ENCODE data around the gene SH3D19. TPM values are rescaled to one million over a fixed set of nuclear protein-coding genes. Genes with fewer than 3 reads are reported as not detected.

SH3D19 gene
- total and polyA plus RNA-seq, 2 of the 4 experiments (the other 2 are of a cell fraction), result 14.4 to 27.2 TPM

DNA sequence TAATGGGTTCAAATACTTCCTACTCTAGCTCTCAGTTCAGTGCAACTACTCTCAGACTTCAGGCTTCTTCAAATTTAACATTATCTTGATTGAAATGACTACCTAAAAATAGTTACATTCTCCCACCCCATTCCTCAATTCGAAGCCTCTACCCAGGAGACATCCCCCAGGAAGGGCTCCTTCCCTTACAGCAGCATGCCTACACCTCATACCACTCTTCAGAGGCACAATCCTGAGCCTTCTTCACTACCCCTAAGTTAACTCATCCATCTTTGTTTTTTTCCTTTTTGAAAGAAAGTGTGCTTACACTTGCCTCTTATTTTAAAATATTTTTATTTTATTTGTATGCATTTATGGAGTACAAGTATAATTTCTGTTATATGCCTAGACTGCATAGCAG is 65.7 kb downstream of the SH3D19 start:
- H2AK5ac ChIP-seq (ENCODE audit: low read depth, low read length), result no peak overlapping the region
- H3K4me2 ChIP-seq (ENCODE audit: low read depth, low read length), result no peak overlapping the region
- dilution Hi-C loops (cut with HindIII; ENCODE audit: low sequenced_read_pairs, unreplicated experiment), result no loop called here
- H3K14ac ChIP-seq (replicated peaks; ENCODE audit: low read depth, low read length), result no peak overlapping the region
- no peak overlapping the region for H2BK20ac ChIP-seq (ENCODE audit: low read depth, low read length)
- no peaks in the 10 kb centered on the region for H3K9me3 ChIP-seq (ENCODE audit: control insufficient read depth, insufficient read depth, low read length)
- no peak overlapping the region for H3K56ac ChIP-seq (ENCODE audit: extremely low read depth, insufficient read depth, low read length)
- H4K8ac ChIP-seq (ENCODE audit: low read depth in 2 of 2, low read length in 2 of 2), result no peak overlapping the region
- CTCF ChIA-PET, result no interaction called here
- no peaks in the 10 kb centered on the region for H3K36me3 ChIP-seq (ENCODE audit: control insufficient read depth, insufficient read depth, low read length)
- no peak overlapping the region for H4K91ac ChIP-seq (ENCODE audit: insufficient read depth, low read depth, low read length)
- no peak overlapping the region for H3K23ac ChIP-seq (ENCODE audit: low read depth, low read length)
- intact Hi-C loops (cut with micrococcal nuclease), result no loop called here
- no peak overlapping the region for H4K5ac ChIP-seq (ENCODE audit: low read depth, low read length)
- H2BK5ac ChIP-seq (ENCODE audit: low read depth, low read length, poor library complexity, severe bottlenecking), result no peak overlapping the region
- no peak overlapping the region for H2AFZ ChIP-seq (replicated peaks; ENCODE audit: low read length, poor library complexity)
- no peak overlapping the region for H3K18ac ChIP-seq (ENCODE audit: low read depth, low read length)
- POLR2A ChIA-PET (ENCODE audit: unreplicated experiment), result no interaction called here
- H2BK15ac ChIP-seq (ENCODE audit: low read depth, low read length), result no peak overlapping the region
- H2BK120ac ChIP-seq (ENCODE audit: low read depth, low read length), result no peak overlapping the region
- ATAC-seq (ENCODE audit: low read depth) (no peak), DNase-seq (no peak)
- in situ Hi-C loops (cut with MboI; ENCODE audit: low sequenced_read_pairs), result no loop called here
- no TSS peak for BruUV-seq (replicated peaks)
- H3K9ac ChIP-seq (ENCODE audit: low read depth, low read length), result no peak overlapping the region
- H3K4me3 ChIP-seq (ENCODE audit: insufficient read depth, low read depth, low read length), result no peak overlapping the region
- TF ChIP-seq MAZ (IDR thresholded peaks at IDR 0.05; ENCODE audit: borderline replicate concordance, low read depth, low read length), result no peak
- no peaks in the 10 kb centered on the region for H4K20me1 ChIP-seq (ENCODE audit: insufficient read depth, low read length)
- no peaks in the 10 kb centered on the region for H3K4me1 ChIP-seq (ENCODE audit: control insufficient read depth, insufficient read depth, low read length)
- H3K79me1 ChIP-seq (ENCODE audit: low read depth in 1 of 2, low read length in 2 of 2), result no peaks in the 10 kb centered on the region; a peak in 1 of 4 replicates
- WGBS, 2 experiments (ENCODE audit: extremely low coverage in 2 of 2, insufficient read length in 1 of 2), result 60% methylated on average over 1 of the region's 1 CpG; no CpG with 5 or more reads in 1 of the 2 experiments
- H3K27ac ChIP-seq (ENCODE audit: insufficient read depth, low read length), result no peak overlapping the region
- no peaks in the 10 kb centered on the region for H3K27me3 ChIP-seq (ENCODE audit: control insufficient read depth, insufficient read depth, low read length)
- no peaks in the 10 kb centered on the region for H3K9me1 ChIP-seq (ENCODE audit: insufficient read depth, low read length)
- no peak overlapping the region for H2AK9ac ChIP-seq (replicated peaks; ENCODE audit: low read depth, low read length, poor library complexity)
- no peak overlapping the region for H3K4ac ChIP-seq (ENCODE audit: low read depth, low read length)
